Measurements from ENCODE around the gene NFKB2.

Gene NFKB2

GRCh38 chr10:102384606-102385429, 10.7 kb upstream of the NFKB2 start:
- TF ChIP-seq ZNF8 (CRISPR knock-in tag; IDR thresholded peaks at IDR 0.05) (no peak), TOX (CRISPR knock-in tag; IDR thresholded peaks at IDR 0.05; ENCODE audit: borderline replicate concordance) (no peak), CSDC2 (CRISPR knock-in tag; IDR thresholded peaks at IDR 0.05) (no peak), ZFP3 (CRISPR knock-in tag; IDR thresholded peaks at IDR 0.05) (no peak), ISL1 (CRISPR knock-in tag; IDR thresholded peaks at IDR 0.05) (no peak), POU6F1 (CRISPR knock-in tag; IDR thresholded peaks at IDR 0.05; ENCODE audit: borderline replicate concordance, low read depth) (no peak), OSR1 (CRISPR knock-in tag; IDR thresholded peaks at IDR 0.05) (no peak)
- TF ChIP-seq, protein P1, sequence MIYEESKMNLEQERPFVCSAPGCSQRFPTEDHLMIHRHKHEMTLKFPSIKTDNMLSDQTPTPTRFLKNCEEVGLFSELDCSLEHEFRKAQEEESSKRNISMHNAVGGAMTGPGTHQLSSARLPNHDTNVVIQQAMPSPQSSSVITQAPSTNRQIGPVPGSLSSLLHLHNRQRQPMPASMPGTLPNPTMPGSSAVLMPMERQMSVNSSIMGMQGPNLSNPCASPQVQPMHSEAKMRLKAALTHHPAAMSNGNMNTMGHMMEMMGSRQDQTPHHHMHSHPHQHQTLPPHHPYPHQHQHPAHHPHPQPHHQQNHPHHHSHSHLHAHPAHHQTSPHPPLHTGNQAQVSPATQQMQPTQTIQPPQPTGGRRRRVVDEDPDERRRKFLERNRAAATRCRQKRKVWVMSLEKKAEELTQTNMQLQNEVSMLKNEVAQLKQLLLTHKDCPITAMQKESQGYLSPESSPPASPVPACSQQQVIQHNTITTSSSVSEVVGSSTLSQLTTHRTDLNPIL (CRISPR knock-in tag; IDR thresholded peaks at IDR 0.05; ENCODE audit: low read depth) = no peak
- TF ChIP-seq, protein P2, sequence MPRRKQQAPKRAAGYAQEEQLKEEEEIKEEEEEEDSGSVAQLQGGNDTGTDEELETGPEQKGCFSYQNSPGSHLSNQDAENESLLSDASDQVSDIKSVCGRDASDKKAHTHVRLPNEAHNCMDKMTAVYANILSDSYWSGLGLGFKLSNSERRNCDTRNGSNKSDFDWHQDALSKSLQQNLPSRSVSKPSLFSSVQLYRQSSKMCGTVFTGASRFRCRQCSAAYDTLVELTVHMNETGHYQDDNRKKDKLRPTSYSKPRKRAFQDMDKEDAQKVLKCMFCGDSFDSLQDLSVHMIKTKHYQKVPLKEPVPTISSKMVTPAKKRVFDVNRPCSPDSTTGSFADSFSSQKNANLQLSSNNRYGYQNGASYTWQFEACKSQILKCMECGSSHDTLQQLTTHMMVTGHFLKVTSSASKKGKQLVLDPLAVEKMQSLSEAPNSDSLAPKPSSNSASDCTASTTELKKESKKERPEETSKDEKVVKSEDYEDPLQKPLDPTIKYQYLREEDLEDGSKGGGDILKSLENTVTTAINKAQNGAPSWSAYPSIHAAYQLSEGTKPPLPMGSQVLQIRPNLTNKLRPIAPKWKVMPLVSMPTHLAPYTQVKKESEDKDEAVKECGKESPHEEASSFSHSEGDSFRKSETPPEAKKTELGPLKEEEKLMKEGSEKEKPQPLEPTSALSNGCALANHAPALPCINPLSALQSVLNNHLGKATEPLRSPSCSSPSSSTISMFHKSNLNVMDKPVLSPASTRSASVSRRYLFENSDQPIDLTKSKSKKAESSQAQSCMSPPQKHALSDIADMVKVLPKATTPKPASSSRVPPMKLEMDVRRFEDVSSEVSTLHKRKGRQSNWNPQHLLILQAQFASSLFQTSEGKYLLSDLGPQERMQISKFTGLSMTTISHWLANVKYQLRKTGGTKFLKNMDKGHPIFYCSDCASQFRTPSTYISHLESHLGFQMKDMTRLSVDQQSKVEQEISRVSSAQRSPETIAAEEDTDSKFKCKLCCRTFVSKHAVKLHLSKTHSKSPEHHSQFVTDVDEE (CRISPR knock-in tag; IDR thresholded peaks at IDR 0.05) = no peak
- no peak for ATAC-seq

GRCh38 chr10:102389894-102390293, 5.6 kb upstream of the NFKB2 start:
- TF ChIP-seq ZFP30 (CRISPR knock-in tag; IDR thresholded peaks at IDR 0.05) (no peak), TCF4 (CRISPR knock-in tag; IDR thresholded peaks at IDR 0.05; ENCODE audit: borderline replicate concordance) (no peak), OSR1 (CRISPR knock-in tag; IDR thresholded peaks at IDR 0.05) (no peak), RARB (CRISPR knock-in tag; IDR thresholded peaks at IDR 0.05) (no peak), CSDC2 (CRISPR knock-in tag; IDR thresholded peaks at IDR 0.05) (no peak), ARNTL (CRISPR knock-in tag; IDR thresholded peaks at IDR 0.05; ENCODE audit: borderline replicate concordance, low read depth) (no peak), ZFP3 (CRISPR knock-in tag; IDR thresholded peaks at IDR 0.05) (no peak), TOX (CRISPR knock-in tag; IDR thresholded peaks at IDR 0.05; ENCODE audit: borderline replicate concordance) (no peak), ISL1 (CRISPR knock-in tag; IDR thresholded peaks at IDR 0.05) (no peak), SNAI2 (CRISPR knock-in tag; IDR thresholded peaks at IDR 0.05) (no peak), ZNF565 (CRISPR knock-in tag; conservative IDR thresholded peaks at IDR 0.05; ENCODE audit: low read depth) (no peak), ESRRG (CRISPR knock-in tag; IDR thresholded peaks at IDR 0.05) (no peak), ZNF8 (CRISPR knock-in tag; IDR thresholded peaks at IDR 0.05) (no peak), ZC3H10 (CRISPR knock-in tag; IDR thresholded peaks at IDR 0.05) (no peak), PATZ1 (CRISPR knock-in tag; IDR thresholded peaks at IDR 0.05; ENCODE audit: borderline replicate concordance) (no peak), PPARA (CRISPR knock-in tag; IDR thresholded peaks at IDR 0.05; ENCODE audit: borderline replicate concordance) (no peak), CSRNP3 (CRISPR knock-in tag; IDR thresholded peaks at IDR 0.05) (no peak), GLIS3 (CRISPR knock-in tag; IDR thresholded peaks at IDR 0.05) (no peak)
- TF ChIP-seq, protein P2 (CRISPR knock-in tag; IDR thresholded peaks at IDR 0.05) = no peak
- ATAC-seq = no peak

Measured in SK-N-SH treated with all-trans-retinoic acid at 6 μM for 48 hours (cell line).